Stimulated activated CD8-positive, alpha-beta memory T cell treated with anti-CD3 and anti-CD28 coated beads, Interleukin-7, amount 100 ng/mL, for 4 hours (primary cell): ENCODE measurements around the gene APOL3.
"Not testable (repeated sequence)": the region's sequence is repeated elsewhere in the genome, so short reads cannot be mapped to it uniquely, and the experiment has no call there.

Source experiments
- DNase-seq, 2 donors: peaks; one replicate each; pipeline ENCODE4 v3.0.0-alpha.2; 2020; ENCODE audit warnings: low read depth in 2 of 2

Gene APOL3

GRCh38 chr22:36100908-36101307 is 59.6 kb downstream of the APOL3 start:
- not testable (repeated sequence) for DNase-seq

- no peak for DNase-seq
Measured at GRCh38 chr22:36100134-36100824, 60.3 kb downstream of the APOL3 start.

GRCh38 chr22:36099561-36099960 is 61.0 kb downstream of the APOL3 start:
- DNase-seq: not testable (repeated sequence)

- no peak for DNase-seq
Measured at GRCh38 chr22:36097880-36098279, 62.7 kb downstream of the APOL3 start.

- not testable (repeated sequence) for DNase-seq
Measured at GRCh38 chr22:36090772-36091171, 69.8 kb downstream of the APOL3 start.
